Brain microvascular endothelial cell (primary cell): Measurements from ENCODE around the gene TMEM255B.

ENCODE experiments used
- DNase-seq: peaks from one replicate; pipeline ENCODE4 v3.0.0-alpha.2; 2020
- H3K27ac ChIP-seq: fragments of 250-450 bp; sonication (Bioruptor Pico); 2 replicates; pipeline ENCODE4 v1.5.1; 2020; ENCODE audit warnings: mild to moderate bottlenecking, moderate library complexity
- H3K27me3 ChIP-seq: fragments of 250-450 bp; sonication (Bioruptor Pico); replicated peaks from 2 replicates; pipeline ENCODE4 v1.5.1; 2020; ENCODE audit warnings: mild to moderate bottlenecking
- H3K36me3 ChIP-seq: fragments of 250-450 bp; sonication (Bioruptor Pico); replicated peaks from 2 replicates; pipeline ENCODE4 v1.5.1; 2020; ENCODE audit warnings: mild to moderate bottlenecking
- H3K4me3 ChIP-seq: 2 replicates; pipeline ENCODE4 v1.5.1; 2011; ENCODE audit warnings: low read depth, mild to moderate bottlenecking, control low read depth, low read length, moderate library complexity
- CTCF ChIP-seq: IDR thresholded peaks from 2 replicates; pipeline ENCODE4 v1.5.1; 2011; ENCODE audit warnings: low read depth, mild to moderate bottlenecking, moderate library complexity, low read length, control low read depth, inconsistent platforms; ENCODE audit errors: missing control alignments
- in situ Hi-C: cut with HindIII; loops from 2 replicates; pipeline ENCODE4 v1.10.0; 2017; ENCODE audit warnings: low sequenced_read_pairs, low pct_ligation_motif_present

TMEM255B gene

GRCh38 chr13:113764793-113765563 is 6.0 kb downstream of the TMEM255B start:
- Histone ChIP-seq H3K27ac (no peak overlapping the region), H3K27me3 (peaks cover 7% of the 10 kb centered on the region), H3K4me3 (no peak overlapping the region), H3K36me3 (no peaks in the 10 kb centered on the region)
- in situ Hi-C loops, result no loop called here
- no peak for TF ChIP-seq CTCF
- no peak for DNase-seq

GRCh38 chr13:113765564-113765910 is 6.5 kb downstream of the TMEM255B start:
- DNase-seq, result no peak
- Histone ChIP-seq H3K36me3 (no peaks in the 10 kb centered on the region), H3K27ac (no peak overlapping the region), H3K4me3 (no peak overlapping the region), H3K27me3 (peaks cover 7% of the 10 kb centered on the region)
- TF ChIP-seq CTCF, result no peak
- in situ Hi-C loops, result no loop called here

- no peak overlapping the region for H3K27ac ChIP-seq
- H3K27me3 ChIP-seq, result peaks cover 4% of the 10 kb centered on the region
- H3K4me3 ChIP-seq, result no peak overlapping the region
- in situ Hi-C loops, result no loop called here
- no peak for TF ChIP-seq CTCF
- no peak for DNase-seq
- no peaks in the 10 kb centered on the region for H3K36me3 ChIP-seq
These were observed 7.2 kb downstream of the TMEM255B start for GRCh38 chr13:113766035-113766800.

GRCh38 chr13:113767366-113767765 is 8.3 kb downstream of the TMEM255B start:
- no peak overlapping the region for H3K4me3 ChIP-seq
- DNase-seq, result no peak
- in situ Hi-C loops, result no loop called here
- H3K27me3 ChIP-seq, result peaks cover 2% of the 10 kb centered on the region
- no peak overlapping the region for H3K27ac ChIP-seq
- no peaks in the 10 kb centered on the region for H3K36me3 ChIP-seq
- TF ChIP-seq CTCF, result no peak

GRCh38 chr13:113768018-113768905 is 9.2 kb downstream of the TMEM255B start:
- Histone ChIP-seq H3K4me3 (no peak overlapping the region), H3K27ac (no peak overlapping the region), H3K36me3 (no peaks in the 10 kb centered on the region), H3K27me3 (no peaks in the 10 kb centered on the region)
- no peak for DNase-seq
- no peak for TF ChIP-seq CTCF
- in situ Hi-C loops, result no loop called here
